ENCODE measurements around the gene MS4A8.
"Not testable (repeated sequence)": the region's sequence is repeated elsewhere in the genome, so short reads cannot be mapped to it uniquely, and the experiment has no call there.

Gene MS4A8

DNA sequence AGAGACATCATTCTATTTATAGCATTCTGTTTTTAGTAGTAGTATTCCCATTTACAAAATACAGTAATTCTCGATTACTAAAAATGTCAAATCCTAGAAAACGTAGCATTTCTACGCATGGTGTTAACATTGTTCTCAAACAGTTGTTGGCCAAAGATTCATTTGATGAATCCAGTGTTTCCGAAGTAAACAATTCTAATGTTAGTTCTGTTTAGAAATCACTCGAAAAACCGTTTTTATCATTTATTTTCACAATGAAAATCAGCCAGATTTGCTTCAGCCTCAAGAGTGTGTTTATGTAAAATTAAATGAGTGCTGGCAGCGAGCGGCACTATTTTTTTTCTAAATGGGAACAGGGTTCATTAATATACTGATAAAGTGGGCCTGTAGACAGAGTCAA is 32.2 kb downstream of the MS4A8 start:
- DNase-seq, result no peak

DNA sequence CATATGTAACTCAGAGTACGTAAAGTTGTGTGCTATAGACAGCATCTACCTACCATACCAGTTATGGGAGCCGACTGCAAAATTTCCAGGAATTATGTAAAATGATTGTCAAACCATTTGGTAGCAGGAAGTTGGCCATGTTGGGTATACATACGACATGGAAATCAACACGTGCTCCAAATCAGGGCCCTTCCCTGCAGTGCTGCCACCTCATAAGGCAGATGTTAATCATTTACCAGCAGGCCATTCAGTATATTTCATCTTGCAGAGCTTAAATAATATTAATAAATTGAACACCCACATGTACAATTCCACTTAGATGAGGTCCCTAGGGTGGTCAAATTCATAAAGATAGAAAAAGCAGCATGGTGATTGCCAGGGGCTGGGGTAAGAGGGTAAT is 34.9 kb downstream of the MS4A8 start:
- DNase-seq, result no peak

DNA sequence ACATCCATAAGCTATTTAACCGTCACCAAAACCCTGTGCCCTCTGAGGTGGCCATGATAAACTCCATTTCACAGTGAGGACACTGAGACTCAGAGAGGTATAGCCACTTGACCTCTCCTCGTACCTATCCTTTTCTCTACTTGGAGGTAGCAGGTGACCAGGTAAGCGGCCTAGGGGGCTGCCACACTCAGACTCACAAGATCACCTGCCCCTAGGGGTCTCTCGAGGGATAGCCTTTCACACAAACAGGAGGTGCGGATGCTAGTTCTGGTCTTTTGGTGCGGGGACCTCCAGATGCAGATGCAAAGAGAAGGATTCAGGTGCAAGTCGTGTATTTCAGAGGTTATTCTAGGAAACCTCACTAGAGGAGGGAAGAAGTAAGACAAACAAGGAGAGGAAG is 39.7 kb downstream of the MS4A8 start:
- no peak for DNase-seq

- no peak for DNase-seq
These were observed 41.2 kb downstream of the MS4A8 start for GRCh38 chr11:60740573-60740972.

- no peak for DNase-seq
These were observed 42.0 kb downstream of the MS4A8 start for GRCh38 chr11:60741421-60741820.

DNA sequence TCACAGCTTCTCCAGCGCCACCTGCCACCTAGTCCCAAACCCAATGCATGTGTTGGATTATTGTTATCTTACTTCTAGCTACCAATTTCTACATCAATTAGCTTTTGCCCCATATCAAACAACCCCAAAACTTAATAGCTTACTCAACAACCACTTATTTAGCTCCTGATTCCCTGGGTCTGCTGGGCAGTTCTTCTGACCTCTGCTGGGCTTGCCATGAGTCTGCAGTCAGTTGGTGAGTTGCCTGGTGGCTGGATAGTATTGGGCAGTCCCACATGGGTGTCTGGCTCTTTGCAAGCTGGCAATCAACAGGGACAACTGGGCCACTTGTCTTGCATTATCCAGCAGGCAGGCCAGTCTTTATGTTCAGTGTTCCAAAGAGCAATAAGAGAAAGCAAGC is 43.6 kb downstream of the MS4A8 start:
- DNase-seq, result no peak

DNA sequence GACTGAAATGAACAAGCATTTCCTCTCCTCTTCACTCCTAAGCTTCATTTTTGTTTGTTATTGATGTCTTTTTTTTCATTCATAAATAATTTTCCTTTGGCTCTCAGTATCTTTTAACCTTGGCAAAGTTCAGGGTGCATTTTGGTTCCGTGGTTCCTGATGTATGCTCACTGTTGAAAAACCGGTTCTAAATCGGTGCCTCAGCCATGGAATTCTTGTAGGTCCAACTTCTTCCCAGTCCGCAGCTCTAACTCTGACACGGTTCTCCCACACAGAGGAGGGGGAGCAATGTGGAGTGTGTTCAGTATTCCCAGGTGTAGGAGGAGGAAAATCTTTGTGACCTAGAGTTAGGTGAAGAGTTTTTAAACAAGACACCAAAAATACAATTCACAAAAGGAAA is 44.7 kb downstream of the MS4A8 start:
- no peak for DNase-seq

GRCh38 chr11:60747359-60747873 is 48.0 kb downstream of the MS4A8 start:
- no peak for DNase-seq

DNA sequence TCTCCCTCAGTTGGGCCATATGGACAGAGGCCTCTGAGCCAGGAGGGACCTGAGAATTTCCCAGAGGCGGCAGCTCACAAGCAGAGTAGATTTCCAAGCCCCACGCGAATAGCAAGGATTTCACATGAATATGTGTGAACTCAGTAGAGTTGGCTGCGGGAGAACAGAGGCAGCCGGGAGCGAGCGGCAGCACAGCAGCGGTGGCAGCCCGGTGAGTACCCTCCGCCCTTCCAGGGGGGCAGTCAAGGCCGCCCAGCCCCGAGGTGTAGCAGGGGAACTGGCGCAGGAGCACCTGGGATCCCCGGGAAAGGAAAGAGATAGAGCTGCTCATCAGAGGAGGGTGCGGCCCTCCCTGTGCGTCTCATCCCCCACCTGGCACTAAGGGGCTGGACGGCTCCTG is 48.8 kb downstream of the MS4A8 start:
- DNase-seq, result no peak

DNA sequence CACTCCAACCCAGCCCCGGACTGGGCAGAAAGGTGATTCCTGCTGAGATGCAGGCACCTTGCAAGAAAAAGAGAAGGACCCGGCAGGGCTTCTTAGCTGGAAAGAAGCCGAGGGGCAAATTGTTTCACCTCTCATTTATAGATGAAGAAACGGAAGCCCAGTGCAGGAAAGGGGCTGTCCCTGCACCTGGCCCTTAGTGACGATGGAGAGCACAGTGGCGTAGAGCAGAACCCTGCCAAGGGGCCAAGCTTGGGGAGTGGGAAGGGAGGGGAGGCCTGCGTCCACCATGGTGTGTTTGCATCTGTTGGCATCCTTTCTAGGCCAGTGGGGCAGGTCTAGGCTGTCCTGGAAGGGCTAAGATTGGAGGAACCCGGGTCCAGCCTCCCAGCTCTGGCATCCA is 49.4 kb downstream of the MS4A8 start:
- DNase-seq, result no peak

DNA sequence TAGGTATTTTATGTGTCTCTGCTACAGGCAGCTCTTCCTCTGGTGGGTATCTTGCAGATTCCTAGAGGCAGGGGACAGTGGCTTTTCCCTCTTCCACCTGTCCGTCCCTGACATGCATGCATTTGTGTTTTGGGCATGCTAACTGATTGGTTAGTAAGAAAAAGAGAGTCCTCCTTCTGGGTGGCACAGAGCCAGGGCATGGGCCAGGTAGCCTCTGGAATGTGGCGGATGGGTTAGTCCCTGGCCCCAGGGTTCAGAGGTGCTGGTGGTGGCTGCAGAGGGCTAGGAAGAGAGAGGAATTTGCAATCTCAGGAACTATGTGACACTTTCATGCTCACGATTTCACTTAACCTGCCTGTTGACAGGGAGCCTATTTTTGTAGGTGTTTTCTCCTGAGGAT is 51.5 kb downstream of the MS4A8 start:
- no peak for DNase-seq

- DNase-seq, result no peak
These were observed 53.9 kb downstream of the MS4A8 start for GRCh38 chr11:60753309-60753708.

GRCh38 chr11:60754887-60755286 is 55.5 kb downstream of the MS4A8 start:
- no peak for DNase-seq

DNA sequence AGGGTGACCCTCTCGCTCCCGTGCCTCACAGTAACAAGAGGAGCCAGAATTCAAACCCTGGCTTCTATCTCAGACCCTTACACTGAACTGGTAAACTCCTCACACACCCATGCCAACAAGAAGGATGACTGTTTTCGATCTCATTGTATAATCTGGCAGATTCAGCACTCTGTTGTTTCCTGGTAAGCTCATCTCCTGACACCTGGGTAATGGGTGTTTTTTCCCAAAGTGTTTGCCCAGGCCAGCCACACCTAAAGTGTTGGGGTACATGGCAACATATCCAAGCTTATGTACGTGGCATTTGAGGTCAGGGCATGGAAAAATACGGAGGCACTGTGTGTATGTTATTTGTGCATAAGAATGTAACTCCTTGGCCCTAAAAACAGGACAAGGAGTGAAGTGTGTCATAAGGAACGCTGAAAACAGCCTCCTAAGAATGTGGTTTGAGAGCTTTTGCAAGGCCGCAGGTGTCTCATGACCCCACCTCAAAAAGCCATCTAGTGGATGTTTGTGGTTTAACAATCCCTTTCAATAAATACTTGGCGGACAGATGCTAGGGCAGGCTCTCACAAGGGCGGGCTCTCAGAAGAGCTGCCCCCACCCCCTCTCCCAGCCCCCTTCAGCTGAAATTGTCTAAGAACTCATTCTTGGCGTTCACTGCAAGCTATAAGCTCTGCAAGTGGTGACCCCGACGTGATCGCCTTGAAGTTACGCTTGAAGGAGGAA is 57.1 kb downstream of the MS4A8 start, which contains the start of gene MS4A15:
MS4A15 (plus strand) TSS at position 561 of the 726 bp plus-strand sequence. CDS start 6,867 bp downstream, outside the sequence.
- DNase-seq, result peak; percentile 25

- no peak for DNase-seq
These were observed 57.9 kb downstream of the MS4A8 start for GRCh38 chr11:60757231-60757800.

- not testable (repeated sequence) for DNase-seq
These were observed 59.3 kb downstream of the MS4A8 start for GRCh38 chr11:60758671-60759070.

DNA sequence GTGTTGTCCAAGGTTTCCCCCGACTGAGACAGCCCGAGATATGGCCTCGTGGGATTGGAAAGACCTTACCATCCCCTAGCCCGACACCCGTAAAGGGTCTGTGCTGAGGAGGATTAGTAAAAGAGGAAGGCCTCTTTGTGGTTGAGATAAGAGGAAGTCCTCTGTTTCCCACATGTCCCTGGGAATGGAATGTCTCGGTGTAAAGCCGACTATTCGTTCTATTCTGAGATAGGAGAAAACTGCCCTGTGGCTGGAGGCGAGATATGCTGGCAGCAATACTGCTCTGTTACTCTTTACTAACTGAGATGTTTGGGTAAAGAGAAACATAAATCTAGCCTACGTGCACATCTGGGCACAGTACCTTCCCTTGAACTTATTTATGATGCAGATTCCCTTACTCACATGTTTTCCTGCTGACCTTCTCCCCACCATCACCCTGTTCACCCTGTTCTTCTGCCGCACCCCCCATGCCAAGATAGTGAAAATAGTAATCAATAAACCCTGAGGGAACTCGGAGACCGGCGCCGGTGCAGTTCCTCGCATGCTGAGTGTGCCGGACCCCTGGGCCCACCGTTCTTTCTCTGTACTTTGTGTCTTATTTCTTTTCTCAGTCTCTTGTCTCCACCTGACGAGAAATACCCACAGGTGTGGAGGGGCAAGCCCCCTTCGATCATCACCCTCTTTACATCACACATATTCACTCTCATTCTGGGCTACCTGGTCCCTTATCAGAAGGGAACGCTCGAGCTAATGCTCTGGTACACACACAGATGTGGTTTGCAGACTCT is 60.2 kb downstream of the MS4A8 start:
- not testable (repeated sequence) for DNase-seq

DNA sequence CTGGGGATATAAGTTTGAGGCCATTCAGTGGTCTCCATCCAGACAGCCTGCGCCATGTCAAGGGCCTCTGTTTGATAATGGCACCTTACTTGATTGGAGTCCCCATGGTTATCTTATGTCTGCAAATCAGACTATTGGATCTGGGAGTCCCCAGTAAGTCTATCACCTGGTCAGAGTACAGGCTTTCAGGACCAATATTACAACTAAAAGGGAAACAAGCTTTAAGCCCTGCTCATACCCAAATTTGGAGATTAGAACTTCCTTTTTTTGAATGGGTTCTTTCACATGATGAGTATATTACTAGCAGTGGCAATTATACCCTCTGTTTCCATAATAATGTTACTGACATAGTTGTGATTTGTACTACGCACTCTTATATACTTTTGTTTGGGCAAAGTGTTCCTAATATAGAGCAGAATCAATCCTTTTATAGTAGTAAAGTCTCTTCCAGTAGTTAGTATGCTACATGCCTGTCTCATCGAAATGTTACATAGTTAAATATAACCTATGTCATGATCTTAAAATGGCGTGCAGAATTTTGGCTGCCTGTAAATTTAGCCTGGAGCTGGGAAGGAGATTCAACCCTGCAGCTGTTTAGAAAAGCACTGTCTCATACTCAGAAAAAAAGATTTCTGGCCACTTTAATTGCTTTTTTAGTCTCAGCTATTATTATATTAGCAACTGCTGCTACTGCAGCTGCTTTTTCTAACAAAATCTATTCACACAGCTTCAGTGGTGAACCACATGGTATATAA is 62.2 kb downstream of the MS4A8 start:
- peak; percentile 55 for DNase-seq

GRCh38 chr11:60762851-60763691 is 63.7 kb downstream of the MS4A8 start:
- peak; percentile 82 for DNase-seq

DNA sequence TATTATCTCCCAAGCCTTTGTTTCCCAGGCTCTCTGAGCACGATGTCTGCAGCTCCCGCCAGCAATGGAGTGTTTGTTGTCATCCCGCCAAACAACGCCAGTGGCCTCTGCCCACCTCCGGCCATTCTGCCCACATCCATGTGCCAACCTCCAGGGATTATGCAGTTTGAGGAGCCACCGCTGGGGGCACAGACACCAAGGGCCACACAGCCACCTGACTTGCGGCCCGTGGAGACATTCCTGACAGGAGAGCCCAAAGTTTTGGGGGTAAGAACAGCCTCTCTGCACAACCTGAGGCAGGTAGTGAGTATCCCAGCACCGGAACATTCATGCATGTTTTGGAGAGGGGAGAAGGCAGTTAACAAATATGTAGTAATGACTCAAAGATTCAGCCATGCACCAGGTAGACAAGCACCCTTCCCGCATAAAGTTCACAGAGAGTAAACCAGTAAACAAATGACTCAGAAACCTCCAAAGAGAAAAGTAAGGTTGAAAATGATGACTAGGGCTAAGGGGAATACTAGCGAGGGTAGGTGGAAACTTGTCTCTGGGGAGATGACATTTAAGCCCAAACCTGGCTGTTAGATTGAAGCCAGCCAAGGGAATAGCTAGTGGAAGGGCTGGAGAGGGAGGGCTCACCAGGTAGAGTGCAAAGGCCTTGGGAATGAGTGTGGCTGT is 64.4 kb downstream of the MS4A8 start:
- DNase-seq, result peak; percentile 78

DNA sequence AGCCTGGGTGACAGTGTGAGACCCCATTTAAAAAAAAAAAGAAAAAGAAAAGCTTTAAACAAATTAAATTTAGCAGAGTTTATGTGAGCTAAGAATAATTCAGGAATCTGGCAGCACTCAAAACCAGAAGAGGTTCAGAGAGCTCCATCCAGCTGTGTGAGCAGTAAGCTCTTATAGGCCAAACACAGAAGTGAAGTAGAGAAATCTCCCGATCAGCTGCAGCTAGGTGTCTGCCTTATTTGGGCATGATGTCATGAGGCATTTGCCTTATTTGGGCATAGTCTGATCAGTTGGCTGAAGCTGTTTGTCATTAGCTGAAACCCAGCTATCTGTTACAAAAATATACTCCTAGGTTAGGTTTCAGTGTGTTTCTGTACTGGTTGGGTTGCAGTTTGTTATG is 65.5 kb downstream of the MS4A8 start:
- no peak for DNase-seq

All from NCI-H1092 treated with DMSO at 0.1 percent for 48 hours (cell line).